Panc1 (cell line): ENCODE measurements around the gene GAMT.
A peak's percentile ranks its signal among the peaks of the same experiment; 100 is the strongest.

Source experiments
- CTCF ChIP-seq: fragments of 450-650 bp; IDR thresholded peaks from 2 replicates; pipeline ENCODE4 v1.5.1; 2017; ENCODE audit warnings: mild to moderate bottlenecking
- POLR2AphosphoS5 ChIP-seq: IDR thresholded peaks from 2 replicates; pipeline ENCODE4 v1.6.1; 2012; ENCODE audit warnings: mild to moderate bottlenecking, low read depth, low read length, moderate library complexity
- REST ChIP-seq, 2 experiments: IDR thresholded peaks; 2 replicates each; pipeline ENCODE4 v1.6.1; 2011 to 2012; ENCODE audit warnings: low read depth in 2 of 2, control low read depth in 1 of 2, low read length in 1 of 2, mild to moderate bottlenecking in 1 of 2, moderate library complexity in 1 of 2; ENCODE audit not compliant: insufficient read depth in 1 of 2
- TCF7L2 ChIP-seq: IDR thresholded peaks from 2 replicates; pipeline ENCODE4 v1.6.1; 2011; ENCODE audit warnings: mild to moderate bottlenecking, low read depth, low read length, inconsistent platforms

DNA sequence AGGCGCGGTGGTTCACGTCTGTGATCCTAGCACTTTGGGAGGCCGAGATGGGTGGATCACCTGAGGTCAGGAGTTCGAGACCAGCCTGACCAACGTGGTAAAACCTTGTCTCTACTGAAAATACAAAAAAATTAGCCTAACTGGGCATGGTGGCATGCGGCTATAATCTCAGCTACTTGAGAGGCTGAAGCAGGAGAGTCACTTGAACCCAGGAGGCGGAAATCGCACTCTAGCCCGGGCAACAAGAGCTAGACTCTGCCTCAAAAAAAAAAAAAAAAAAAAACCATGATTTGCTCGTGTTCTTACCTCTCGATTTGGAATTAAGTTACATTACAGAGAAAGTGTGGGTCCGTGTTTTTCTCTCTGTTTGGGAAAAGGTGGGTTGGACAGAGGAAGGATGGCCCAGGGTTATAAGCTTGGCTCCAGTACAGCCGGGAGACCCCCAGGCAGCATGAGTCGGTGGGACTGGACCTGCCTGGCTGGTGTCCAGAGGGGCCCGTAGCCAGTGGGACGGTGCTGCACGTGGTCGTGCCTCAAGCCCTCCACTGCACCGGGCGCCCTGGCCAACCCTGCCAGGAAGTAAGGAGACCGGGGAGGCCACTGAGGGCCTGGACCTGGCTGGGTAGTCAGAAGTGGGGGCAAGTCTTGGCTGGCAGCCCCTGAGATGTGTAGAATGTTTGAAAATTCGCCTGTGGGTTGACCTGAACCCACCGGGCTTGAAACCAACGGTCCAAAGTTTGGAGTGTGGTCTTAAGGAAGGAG, 40.5 kb upstream of the GAMT start:
- 0 out of 2 replicates have a peak, but pooled peaks have one; percentile 33 for TF ChIP-seq POLR2AphosphoS5
- no peak for TF ChIP-seq CTCF
- TF ChIP-seq REST (IDR thresholded peaks at IDR 0.05; ENCODE audit: insufficient read depth in 1 of 2, low read depth in 2 of 2, low read length in 1 of 2): no peak
- no peak for TF ChIP-seq TCF7L2
